Keratinocyte (primary cell): ENCODE data around the gene EPHB1. TPM values are rescaled to one million over a fixed set of nuclear protein-coding genes. Genes with fewer than 3 reads are reported as not detected.

Experiments
- DNase-seq: peaks from one replicate; pipeline ENCODE4 v3.0.0-alpha.2; 2011; ENCODE audit warnings: low read depth, missing footprints, low spot score
- FAIRE-seq: peaks from 2 replicates; lab custom pipeline; 2011; peaks lifted over from hg19 to GRCh38; lab: Jason Lieb, UNC
- H2AFZ ChIP-seq: 2 replicates; pipeline ENCODE4 v1.6.0; 2012; ENCODE audit warnings: low read length, control low read depth, inconsistent platforms; ENCODE audit not compliant: control insufficient read depth
- H3K27ac ChIP-seq: 2 replicates; pipeline ENCODE4 v1.5.1; 2011; ENCODE audit warnings: low read length; ENCODE audit not compliant: control insufficient read depth, insufficient read depth
- H3K27me3 ChIP-seq: 3 replicates; pipeline ENCODE4 v1.6.0; 2011; ENCODE audit warnings: low read length; ENCODE audit not compliant: control insufficient read depth, insufficient read depth; ENCODE audit errors: extremely low read depth
- H3K36me3 ChIP-seq, 2 experiments: 2 replicates in 1 of 2; 3 replicates in 1 of 2; pipeline ENCODE4 v1.5.1; 2011; ENCODE audit warnings: low read length in 2 of 2, mild to moderate bottlenecking in 1 of 2; ENCODE audit not compliant: control insufficient read depth in 2 of 2, insufficient read depth in 2 of 2; ENCODE audit errors: extremely low read depth in 1 of 2
- H3K4me1 ChIP-seq: 3 replicates; pipeline ENCODE4 v1.5.1; 2011; ENCODE audit warnings: low read length; ENCODE audit not compliant: control insufficient read depth, insufficient read depth; ENCODE audit errors: extremely low read depth
- H3K4me2 ChIP-seq: 3 replicates; pipeline ENCODE4 v1.6.0; 2011; ENCODE audit warnings: low read depth, low read length; ENCODE audit not compliant: control insufficient read depth, insufficient read depth; ENCODE audit errors: extremely low read depth
- H3K4me3 ChIP-seq, 3 experiments: fragments of 200-600 bp in 1 of 3; sonication (generic) in 1 of 3; 2 replicates in 2 of 3; 3 replicates in 1 of 3; pipeline ENCODE4 v1.5.1; 2011 to 2016; ENCODE audit warnings: low read length in 3 of 3, mild to moderate bottlenecking in 3 of 3, control low read depth in 2 of 3, inconsistent platforms in 1 of 3, low read depth in 1 of 3, mixed read lengths in 1 of 3, mixed run types in 1 of 3, moderate library complexity in 1 of 3; ENCODE audit not compliant: control insufficient read depth in 2 of 3, insufficient read depth in 2 of 3; ENCODE audit errors: extremely low read depth in 1 of 3
- H3K79me2 ChIP-seq: 2 replicates; pipeline ENCODE4 v1.6.0; 2012; ENCODE audit warnings: low read length; ENCODE audit not compliant: control insufficient read depth, insufficient read depth
- H3K9ac ChIP-seq: 3 replicates; pipeline ENCODE4 v1.6.0; 2011; ENCODE audit warnings: low read length; ENCODE audit not compliant: control insufficient read depth, insufficient read depth; ENCODE audit errors: extremely low read depth
- H3K9me1 ChIP-seq: 3 replicates; pipeline ENCODE4 v1.6.0; 2011; ENCODE audit warnings: low read length; ENCODE audit not compliant: control insufficient read depth, insufficient read depth; ENCODE audit errors: extremely low read depth
- H3K9me3 ChIP-seq: 2 replicates; pipeline ENCODE4 v1.5.1; 2012; ENCODE audit warnings: low read depth, low read length; ENCODE audit not compliant: control insufficient read depth
- H4K20me1 ChIP-seq: 3 replicates; pipeline ENCODE4 v1.6.0; 2011; ENCODE audit warnings: low read length; ENCODE audit not compliant: control insufficient read depth, insufficient read depth; ENCODE audit errors: extremely low read depth
- EZH2 ChIP-seq: IDR thresholded peaks from one replicate; pipeline ENCODE4 v1.6.1; 2012; ENCODE audit warnings: inconsistent platforms, mild to moderate bottlenecking, low read length, moderate library complexity
- dilution Hi-C: fragments of 300-500 bp; cut with MboI; formaldehyde crosslinking; loops from one replicate; pipeline ENCODE4 v1.7.0; 2020; ENCODE audit warnings: low sequenced_read_pairs; ENCODE audit not compliant: extremely low pct_ligation_motif_present
- polyA plus RNA-seq, 5 experiments: library from polyadenylated mRNA; depleted of rRNA in 3 of 5; stranded (reverse) in 3 of 5; stranded (forward) in 1 of 5; unstranded in 1 of 5; fragments of >200 nt; gene quantifications; 1 replicate in 1 of 5; 2 replicates in 3 of 5; 3 replicates in 1 of 5; pipeline versions ENCODE4 v1.2.1 to v1.2.3, GENCODE V29; 2011 to 2012; ENCODE audit warnings: missing spikeins in 2 of 5, low read depth in 1 of 5, low replicate concordance in 1 of 5
- TF ChIP-seq, protein P1 (sequence below), 3 experiments: IDR thresholded peaks in 1 of 3; conservative IDR thresholded peaks in 1 of 3; optimal IDR thresholded peaks in 1 of 3; 2 replicates in 2 of 3; 3 replicates in 1 of 3; pipeline versions ENCODE3 to v1.5.1; 2011; ENCODE audit warnings: low read length in 3 of 3, mild to moderate bottlenecking in 3 of 3, moderate library complexity in 2 of 3, control low read depth in 1 of 3, inconsistent platforms in 1 of 3; ENCODE audit not compliant: insufficient read depth in 2 of 3; ENCODE audit errors: extremely low read depth in 1 of 3

EPHB1 gene
- polyA plus RNA-seq, 1 donor (not counting 4 experiments of a cell fraction or from before 2014, with no cell fraction given): 0.01 TPM

DNA sequence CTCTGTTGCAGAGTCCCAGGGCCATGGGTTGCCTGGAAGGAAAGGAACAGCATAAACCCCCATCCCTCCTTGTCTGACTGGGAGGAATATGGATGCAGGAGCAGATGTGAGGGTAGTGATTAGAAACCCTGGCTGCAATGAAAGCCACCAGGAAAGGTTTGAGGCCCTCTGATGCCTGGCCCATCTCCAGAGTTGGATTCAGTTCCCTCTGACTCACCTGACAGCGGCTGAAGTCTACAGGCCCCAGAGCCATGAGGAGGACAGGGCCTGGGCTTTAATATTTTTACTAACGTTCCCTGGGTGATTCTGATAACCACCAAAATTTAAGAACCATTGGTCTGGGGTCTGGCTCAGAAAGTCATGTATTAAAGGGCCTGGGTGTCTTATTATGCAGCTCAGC, 214.0 kb downstream of the EPHB1 start:
- no peak for DNase-seq
- Histone ChIP-seq H3K4me1 (no peaks in the 10 kb centered on the region), H3K36me3 (no peaks in the 10 kb centered on the region), H3K27me3 (no peaks in the 10 kb centered on the region), H3K79me2 (no peaks in the 10 kb centered on the region), H3K9me1 (no peaks in the 10 kb centered on the region), H3K4me3 (no peak overlapping the region), H2AFZ (no peak overlapping the region), H3K9ac (no peak overlapping the region), H3K9me3 (no peaks in the 10 kb centered on the region), H3K27ac (no peak overlapping the region), H3K4me2 (no peak overlapping the region), H4K20me1 (no peaks in the 10 kb centered on the region)
- FAIRE-seq: no peak
- dilution Hi-C loops: no loop called here
- TF ChIP-seq, protein P1, sequence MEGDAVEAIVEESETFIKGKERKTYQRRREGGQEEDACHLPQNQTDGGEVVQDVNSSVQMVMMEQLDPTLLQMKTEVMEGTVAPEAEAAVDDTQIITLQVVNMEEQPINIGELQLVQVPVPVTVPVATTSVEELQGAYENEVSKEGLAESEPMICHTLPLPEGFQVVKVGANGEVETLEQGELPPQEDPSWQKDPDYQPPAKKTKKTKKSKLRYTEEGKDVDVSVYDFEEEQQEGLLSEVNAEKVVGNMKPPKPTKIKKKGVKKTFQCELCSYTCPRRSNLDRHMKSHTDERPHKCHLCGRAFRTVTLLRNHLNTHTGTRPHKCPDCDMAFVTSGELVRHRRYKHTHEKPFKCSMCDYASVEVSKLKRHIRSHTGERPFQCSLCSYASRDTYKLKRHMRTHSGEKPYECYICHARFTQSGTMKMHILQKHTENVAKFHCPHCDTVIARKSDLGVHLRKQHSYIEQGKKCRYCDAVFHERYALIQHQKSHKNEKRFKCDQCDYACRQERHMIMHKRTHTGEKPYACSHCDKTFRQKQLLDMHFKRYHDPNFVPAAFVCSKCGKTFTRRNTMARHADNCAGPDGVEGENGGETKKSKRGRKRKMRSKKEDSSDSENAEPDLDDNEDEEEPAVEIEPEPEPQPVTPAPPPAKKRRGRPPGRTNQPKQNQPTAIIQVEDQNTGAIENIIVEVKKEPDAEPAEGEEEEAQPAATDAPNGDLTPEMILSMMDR (optimal IDR thresholded peaks at IDR 0.05 in 1 of 3, IDR thresholded peaks at IDR 0.05 in 1 of 3, conservative IDR thresholded peaks at IDR 0.05 in 1 of 3; ENCODE audit: extremely low read depth in 1 of 3, insufficient read depth in 2 of 3, low read length in 3 of 3): no peak
- TF ChIP-seq EZH2: no peak

DNA sequence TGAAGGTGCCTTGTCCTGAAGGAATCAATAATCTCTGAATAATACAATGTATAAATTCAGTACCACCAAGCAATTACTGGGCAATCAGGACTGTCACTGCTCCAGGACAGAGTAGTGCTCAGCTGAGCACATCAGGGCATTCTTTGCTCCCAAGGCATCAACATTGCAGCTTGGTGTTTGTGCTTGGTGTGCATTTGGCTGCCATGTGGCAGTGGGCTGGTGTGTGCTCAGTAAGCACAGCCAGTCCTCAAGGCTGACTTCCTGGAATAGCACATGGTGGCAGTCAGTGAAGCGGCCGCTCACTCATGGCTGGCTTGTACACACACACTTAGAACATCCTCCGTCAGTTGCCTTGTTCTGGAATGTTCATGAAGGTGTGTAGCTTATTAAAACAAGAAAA, 217.0 kb downstream of the EPHB1 start:
- no peak overlapping the region for H3K4me3 ChIP-seq
- TF ChIP-seq, protein P1 (optimal IDR thresholded peaks at IDR 0.05 in 1 of 3, IDR thresholded peaks at IDR 0.05 in 1 of 3, conservative IDR thresholded peaks at IDR 0.05 in 1 of 3; ENCODE audit: extremely low read depth in 1 of 3, insufficient read depth in 2 of 3, low read length in 3 of 3): no peak
- no peak for TF ChIP-seq EZH2
- H3K4me1 ChIP-seq: no peaks in the 10 kb centered on the region
- H3K27ac ChIP-seq: no peak overlapping the region
- no peaks in the 10 kb centered on the region for H3K79me2 ChIP-seq
- no peaks in the 10 kb centered on the region for H3K27me3 ChIP-seq
- DNase-seq (no peak), FAIRE-seq (no peak)
- dilution Hi-C loops: no loop called here
- H4K20me1 ChIP-seq: no peaks in the 10 kb centered on the region
- no peaks in the 10 kb centered on the region for H3K9me3 ChIP-seq
- no peak overlapping the region for H3K4me2 ChIP-seq
- no peak overlapping the region for H3K9ac ChIP-seq
- no peaks in the 10 kb centered on the region for H3K36me3 ChIP-seq
- no peaks in the 10 kb centered on the region for H3K9me1 ChIP-seq
- H2AFZ ChIP-seq: no peak overlapping the region
